IPS-18c (cell line): ENCODE measurements around the gene SINHCAF.

ENCODE experiments used
- H3K4me3 ChIP-seq: 2 replicates; pipeline ENCODE4 v1.7.0; 2013; ENCODE audit warnings: low read depth, mild to moderate bottlenecking, low read length, moderate library complexity; ENCODE audit not compliant: insufficient read depth
- H3K9me3 ChIP-seq: one replicate; pipeline ENCODE4 v1.6.1; 2013; ENCODE audit warnings: mild to moderate bottlenecking, low read length, moderate library complexity; ENCODE audit not compliant: control insufficient read depth, insufficient read depth

SINHCAF gene

DNA sequence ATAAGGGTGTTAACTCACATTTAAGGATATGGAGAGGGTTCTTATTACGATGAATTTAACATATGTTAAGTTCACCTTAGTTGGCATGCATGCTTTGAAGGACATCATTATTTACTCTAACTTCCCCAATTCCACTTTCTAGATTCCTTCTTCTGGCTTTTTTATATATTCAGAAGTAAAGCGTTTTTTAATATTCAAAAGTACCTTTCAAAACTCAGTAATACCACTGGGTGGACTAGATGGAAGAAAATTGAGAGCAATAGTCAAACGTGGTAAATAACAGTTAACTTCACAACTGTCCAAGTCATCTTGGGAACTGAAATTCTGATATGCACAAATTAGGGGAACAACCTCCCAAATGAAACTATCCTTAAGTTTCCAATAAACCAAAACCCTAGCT lies 9.1 kb downstream of the SINHCAF start:
- no peaks in the 10 kb centered on the region for H3K9me3 ChIP-seq
- no peak overlapping the region for H3K4me3 ChIP-seq

DNA sequence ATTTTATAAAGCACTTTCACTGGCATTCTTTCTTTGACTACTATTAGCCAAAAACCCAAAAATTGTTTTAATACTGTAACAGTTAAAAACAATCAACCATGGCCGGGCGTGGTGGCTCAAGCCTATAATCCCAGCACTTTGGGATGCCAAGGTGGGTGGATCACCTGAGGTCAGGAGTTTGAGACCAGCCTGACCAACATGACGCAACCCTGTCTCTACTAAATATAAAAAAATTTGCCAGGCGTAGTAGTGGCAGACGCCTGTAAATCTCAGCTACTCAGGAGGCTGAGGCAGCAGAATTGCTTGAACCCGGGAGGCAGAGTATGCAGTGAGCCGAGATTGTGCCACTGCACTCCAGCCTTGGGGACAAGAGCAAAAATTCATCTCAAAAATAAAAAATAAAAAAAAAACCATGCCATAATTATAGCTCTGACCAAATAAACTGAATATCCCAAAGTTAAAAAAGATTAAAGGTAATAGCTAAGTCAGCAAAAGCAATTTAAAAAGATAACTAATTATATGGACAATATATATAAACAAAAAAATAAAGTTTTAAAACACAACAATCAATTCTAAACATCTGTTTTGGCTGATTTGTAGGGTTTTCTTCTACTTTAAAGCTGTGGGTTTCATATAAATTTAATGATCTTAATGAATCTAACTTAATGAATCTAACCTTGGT lies 10.0 kb downstream of the SINHCAF start:
- no peak overlapping the region for H3K4me3 ChIP-seq

DNA sequence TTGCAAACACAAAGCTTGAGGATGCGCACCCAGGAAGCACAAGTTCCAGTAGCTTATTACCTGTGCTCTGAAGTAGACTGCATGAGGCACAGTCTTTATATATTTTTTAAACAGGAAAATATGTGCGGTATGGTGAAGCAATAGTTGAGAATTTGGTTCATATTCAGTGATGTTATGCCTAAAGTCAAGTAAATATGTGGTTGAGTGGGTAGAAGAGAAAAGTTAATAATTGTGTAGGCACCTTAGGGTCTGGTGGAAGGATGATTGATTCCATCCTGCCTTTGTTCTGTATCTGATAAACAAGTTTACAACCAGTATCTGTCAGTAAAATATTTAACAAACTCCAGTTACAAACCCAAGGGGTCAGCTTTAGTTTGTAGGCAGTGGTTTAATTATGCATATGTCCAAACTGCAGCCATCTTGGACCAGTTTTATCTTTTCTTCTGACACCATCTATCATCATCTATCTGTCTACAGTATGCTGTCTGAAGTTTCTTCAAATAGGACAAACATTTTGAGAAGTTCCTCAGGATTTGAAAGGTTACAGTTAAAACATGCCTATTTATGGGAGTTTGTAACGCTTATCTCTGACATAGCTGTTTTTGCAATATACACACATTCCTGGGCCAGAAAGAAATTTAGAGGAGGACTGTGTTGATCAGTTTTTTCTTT lies 10.8 kb downstream of the SINHCAF start:
- Histone ChIP-seq H3K4me3 (no peak overlapping the region), H3K9me3 (no peaks in the 10 kb centered on the region)

More for the DNA sequence above, 10.0 kb downstream of the SINHCAF start:
- no peaks in the 10 kb centered on the region for H3K9me3 ChIP-seq

DNA sequence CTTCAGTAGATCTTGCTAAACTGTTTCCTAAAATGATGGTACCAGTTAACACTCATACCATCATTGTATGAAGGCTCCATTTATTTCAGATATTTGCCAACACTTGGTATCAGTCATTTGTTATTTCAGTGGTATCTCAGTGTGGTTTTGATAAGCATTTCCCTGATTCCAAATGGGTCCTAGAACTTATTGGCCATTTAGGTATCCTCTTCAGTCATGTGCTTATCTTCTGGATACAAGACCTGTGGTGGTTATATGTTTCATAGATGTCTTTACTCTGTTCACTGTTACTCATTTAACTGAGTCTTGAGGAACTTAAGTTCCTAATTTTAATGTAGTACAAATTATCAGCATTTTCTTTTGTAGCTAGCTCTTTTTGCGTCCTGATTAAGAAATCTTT lies 13.5 kb downstream of the SINHCAF start:
- Histone ChIP-seq H3K9me3 (no peaks in the 10 kb centered on the region), H3K4me3 (no peak overlapping the region)

DNA sequence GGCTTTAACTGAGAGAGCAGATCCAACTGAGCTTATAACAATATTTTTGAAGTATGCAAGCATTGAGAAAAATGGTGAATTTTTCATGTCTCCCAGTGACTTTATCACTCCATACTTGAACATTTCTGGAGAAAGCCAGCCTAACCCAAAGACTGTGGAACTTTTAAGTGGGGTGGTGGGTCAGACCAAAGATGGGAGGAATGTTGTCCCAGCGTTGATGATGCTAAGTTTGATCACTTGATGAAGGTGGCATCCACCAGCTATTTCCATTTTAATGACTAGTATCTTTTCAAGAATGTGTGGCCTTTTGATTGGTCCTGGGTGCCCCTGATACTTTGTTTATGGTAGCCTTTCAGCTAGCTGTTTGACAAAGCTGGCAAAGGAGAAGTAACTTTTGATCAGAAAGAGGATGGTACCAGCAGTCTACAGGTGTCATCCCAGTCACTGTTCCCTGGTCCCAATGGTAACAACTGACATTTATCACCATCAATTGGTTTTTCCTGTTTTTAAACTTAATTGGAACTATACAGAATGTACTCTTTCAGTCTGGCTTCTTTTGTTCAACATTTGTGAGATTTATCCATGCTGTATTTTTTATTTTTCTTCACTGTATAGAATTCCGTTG lies 14.2 kb downstream of the SINHCAF start:
- Histone ChIP-seq H3K4me3 (no peak overlapping the region), H3K9me3 (no peaks in the 10 kb centered on the region)

DNA sequence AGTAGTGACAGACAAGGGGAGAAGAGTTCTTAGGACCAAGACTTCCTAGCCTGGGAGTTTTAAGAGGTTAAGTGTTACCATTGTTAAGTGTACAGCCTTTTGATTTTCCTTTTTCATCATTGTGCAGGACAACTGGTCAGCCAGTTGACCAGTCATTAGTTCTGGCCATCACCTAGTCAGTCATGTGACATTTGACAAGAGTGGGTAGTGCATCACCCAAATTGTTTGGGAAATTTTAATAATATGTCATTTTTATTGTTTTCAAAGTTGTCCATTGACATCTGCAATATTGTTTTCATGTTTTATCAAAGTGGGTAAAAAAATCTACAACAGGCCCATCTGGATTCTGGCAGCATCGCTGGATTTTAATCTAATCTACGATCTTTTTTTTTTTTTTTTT lies 15.5 kb downstream of the SINHCAF start:
- Histone ChIP-seq H3K4me3 (no peak overlapping the region), H3K9me3 (no peaks in the 10 kb centered on the region)

DNA sequence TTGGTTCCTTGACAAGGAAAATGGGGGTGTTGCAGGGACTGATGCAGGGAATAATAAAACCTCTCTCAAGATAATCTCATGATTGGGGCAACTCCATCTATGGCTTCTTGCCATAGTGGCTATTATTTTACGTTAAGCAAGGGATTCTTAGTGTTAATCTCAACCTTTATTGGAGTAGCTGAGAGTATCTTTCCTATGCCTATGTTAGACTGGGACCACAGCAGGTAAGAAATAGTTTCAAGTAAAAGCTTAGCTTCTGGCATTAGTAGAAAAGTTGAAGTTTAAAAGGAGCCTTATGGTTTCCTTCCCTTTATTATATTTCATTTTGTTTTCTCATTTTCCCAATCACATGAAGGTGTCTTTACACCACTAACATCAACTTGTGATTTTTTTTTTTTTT lies 16.7 kb downstream of the SINHCAF start:
- H3K9me3 ChIP-seq = no peaks in the 10 kb centered on the region
- H3K4me3 ChIP-seq = no peak overlapping the region

DNA sequence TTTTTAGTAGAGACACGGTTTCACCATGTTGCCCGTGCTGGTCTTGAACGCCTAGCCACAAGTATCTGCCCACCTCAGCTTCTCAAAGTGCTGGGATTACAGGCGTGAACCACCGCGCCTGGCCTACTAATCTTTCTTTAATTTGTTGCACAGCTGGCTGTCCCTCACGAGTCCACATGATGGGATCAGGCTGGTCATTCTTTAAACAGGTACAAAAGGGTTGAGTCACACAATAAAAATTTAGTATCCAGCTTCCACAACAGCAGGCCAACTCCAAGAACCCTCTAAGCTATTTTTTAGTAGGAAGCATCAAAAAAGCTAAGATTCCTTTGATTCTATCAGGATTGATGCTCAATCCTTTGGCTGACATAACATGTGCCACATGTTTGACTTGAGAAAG lies 17.8 kb downstream of the SINHCAF start:
- no peak overlapping the region for H3K4me3 ChIP-seq

DNA sequence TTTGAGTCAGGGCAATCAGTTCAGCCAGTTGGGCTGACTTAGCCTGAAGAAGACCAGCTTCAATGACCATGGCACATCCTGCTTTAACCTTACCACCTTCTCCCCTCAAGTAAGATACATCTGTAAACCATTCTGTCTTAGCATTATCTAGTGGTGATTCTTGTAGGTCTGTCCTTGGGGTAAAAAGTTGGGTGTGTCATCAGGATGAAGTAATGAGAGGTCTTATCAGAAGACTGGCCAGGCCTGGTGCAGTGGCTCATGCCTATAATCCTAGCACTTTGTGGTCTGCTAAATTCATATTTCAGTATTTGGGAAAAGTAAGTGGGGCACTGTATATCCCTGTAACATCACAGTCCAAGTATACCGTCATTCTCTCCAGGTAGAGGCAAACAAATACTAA lies 19.1 kb downstream of the SINHCAF start:
- no peaks in the 10 kb centered on the region for H3K9me3 ChIP-seq

More for the DNA sequence above, 17.8 kb downstream of the SINHCAF start:
- H3K9me3 ChIP-seq = no peaks in the 10 kb centered on the region

DNA sequence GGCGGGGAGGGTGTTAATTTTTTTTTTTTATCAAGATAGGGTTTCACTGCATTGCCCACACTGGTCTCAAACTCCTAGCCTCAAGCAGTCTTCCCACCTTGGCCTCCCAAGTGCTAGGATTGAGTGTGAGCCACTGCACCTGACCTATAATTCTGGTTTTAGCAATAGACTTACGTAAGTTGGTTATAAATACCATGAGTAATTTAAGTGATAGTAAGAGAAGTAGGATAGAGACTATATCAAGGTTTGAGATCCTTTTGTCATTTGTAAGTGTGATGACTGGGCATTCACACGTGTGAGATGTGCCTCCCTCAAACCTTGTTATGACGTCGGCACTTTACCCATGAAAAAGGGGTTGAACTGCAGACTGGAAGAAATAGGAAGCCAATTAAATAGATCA lies 22.5 kb downstream of the SINHCAF start:
- Histone ChIP-seq H3K9me3 (no peaks in the 10 kb centered on the region), H3K4me3 (no peak overlapping the region)

More for the DNA sequence above, 19.1 kb downstream of the SINHCAF start:
- H3K4me3 ChIP-seq = no peak overlapping the region

DNA sequence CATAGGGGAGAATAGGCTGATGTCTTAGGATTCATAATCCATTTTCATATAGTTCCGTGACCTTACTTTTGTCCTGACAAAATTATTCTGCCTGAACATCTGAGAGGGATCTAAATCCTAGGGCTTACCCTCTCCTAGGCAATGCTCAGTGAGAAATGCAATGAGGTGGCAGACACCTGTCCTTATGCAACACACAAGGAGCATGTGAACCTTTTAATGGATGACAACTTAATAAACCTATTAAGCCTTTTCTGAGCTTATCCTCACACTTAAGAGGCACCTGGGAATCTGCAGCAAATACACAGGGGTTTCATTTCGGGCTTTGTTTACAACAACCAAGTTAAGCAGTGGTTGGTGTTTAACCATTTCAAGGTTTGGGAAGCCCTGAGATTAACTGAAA lies 24.6 kb downstream of the SINHCAF start:
- Histone ChIP-seq H3K4me3 (no peak overlapping the region), H3K9me3 (no peaks in the 10 kb centered on the region)

DNA sequence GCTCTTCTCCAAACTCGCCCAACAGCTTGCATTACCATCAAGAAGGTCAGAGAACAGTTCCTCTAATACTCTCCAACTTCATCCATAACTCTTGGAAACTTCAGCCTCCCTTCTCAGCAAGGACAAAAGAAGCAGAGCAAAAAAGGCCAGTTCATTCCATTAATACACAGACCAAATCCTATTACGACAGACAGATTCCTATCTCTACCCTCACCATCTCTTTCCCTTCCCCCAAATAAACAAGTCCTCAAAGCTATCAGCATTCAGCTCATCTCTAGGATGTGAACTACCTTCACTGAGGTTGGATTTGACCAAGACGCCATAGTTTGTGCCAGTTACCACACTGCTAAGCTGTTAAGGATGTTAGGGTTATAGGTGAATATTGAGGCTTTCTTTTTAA lies 25.2 kb downstream of the SINHCAF start:
- no peak overlapping the region for H3K4me3 ChIP-seq

DNA sequence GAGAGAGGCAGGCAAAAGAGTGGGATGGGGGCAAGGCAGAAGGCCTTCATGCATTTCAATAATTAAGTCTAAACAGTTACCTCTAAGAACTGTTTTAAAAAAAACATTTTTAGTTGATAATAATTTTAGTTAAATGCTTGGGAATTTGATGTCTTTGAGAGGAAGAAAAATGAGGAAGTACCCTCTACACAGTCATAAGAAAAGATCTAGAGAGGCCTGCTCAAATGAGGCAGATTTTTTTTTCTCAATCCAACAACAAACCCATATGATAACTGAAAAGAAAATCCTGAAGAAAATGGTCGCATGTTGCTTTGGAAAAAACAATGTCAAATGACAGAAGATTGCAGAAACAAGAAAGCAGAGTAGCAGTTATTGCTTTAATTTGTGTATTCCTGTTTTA lies 25.6 kb downstream of the SINHCAF start:
- Histone ChIP-seq H3K4me3 (no peak overlapping the region), H3K9me3 (no peaks in the 10 kb centered on the region)

More for the DNA sequence above, 25.2 kb downstream of the SINHCAF start:
- no peaks in the 10 kb centered on the region for H3K9me3 ChIP-seq

DNA sequence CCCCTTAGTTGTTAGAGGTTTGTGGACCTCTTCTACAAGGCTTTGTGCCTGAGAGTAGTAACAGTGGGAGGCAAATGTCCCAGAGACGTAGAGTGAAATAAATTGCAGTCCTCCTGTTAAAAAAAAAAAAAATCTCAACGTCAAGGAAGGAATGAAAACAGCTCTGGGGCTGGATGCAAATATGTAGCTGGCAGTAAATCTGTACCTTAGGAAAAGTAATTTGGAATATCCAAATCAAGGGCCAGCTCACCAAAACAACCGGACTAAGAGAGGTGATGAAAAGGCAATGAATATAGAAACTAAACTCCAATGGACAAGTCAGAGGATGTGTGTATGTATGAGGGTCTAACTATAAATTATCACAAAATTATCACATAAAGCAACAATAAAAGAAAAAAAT lies 27.0 kb downstream of the SINHCAF start:
- Histone ChIP-seq H3K4me3 (no peak overlapping the region), H3K9me3 (no peaks in the 10 kb centered on the region)

DNA sequence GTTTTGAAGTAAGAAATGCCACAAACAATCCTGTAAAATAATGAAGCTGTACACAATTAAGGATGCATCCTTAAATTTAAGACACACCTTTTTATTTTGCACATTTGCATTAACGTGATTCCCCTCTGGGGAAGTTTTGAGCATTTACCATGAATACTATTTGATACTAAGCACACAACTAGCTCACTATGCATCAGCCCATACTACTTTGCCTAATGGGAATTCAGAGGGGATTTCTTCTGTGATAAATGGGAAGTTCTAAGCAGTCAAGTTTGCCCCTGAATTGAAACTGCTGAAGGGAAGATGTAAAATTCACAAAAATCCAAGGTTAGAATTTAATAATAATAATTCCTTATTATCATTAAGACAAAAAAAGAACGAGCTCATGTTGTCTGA lies 27.4 kb downstream of the SINHCAF start:
- Histone ChIP-seq H3K9me3 (no peaks in the 10 kb centered on the region), H3K4me3 (no peak overlapping the region)

DNA sequence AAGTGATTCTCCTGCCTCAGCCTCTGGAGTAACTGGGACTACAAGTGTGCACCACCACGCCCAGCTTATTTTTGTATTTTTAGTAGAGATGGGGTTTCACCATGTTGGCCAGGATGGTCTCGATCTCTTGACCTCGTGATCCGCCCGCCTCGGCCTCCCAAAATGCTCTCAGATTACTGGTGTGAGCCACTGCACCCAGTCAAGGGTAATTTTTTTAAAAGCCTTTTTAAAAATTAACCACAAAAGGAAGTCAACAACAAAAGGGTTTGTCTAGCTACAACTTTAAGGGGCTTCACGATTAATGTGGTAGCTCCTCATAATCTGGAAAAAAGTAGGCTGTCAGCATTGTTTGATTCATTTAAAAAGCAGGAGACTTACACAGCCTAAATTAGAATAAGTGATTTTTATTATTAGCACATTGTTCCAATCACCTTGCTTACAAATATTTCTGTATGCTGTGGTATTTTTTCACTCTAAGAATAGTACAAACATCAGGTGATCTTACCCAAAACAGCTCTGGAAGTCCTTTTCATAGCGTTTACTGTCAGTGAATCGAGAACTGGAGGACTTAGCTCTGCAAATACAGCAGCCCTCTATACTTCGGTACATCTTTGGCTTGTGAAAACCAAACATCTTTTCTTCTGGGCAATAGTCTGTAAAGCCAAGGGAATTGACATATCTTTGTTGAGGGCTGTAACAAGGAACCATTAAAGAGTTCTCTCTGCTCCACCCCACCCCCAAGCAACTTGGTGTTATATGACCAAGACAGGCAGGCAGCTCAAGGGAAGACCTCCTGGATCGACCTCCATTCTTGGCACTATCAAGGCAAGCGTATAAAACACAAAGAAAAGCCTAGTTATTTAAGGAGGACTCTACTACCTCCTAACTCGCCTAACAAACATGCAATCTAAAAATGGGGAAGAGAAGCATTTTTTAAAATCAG lies 28.1 kb downstream of the SINHCAF start:
- Histone ChIP-seq H3K9me3 (no peaks in the 10 kb centered on the region), H3K4me3 (no peak overlapping the region)

DNA sequence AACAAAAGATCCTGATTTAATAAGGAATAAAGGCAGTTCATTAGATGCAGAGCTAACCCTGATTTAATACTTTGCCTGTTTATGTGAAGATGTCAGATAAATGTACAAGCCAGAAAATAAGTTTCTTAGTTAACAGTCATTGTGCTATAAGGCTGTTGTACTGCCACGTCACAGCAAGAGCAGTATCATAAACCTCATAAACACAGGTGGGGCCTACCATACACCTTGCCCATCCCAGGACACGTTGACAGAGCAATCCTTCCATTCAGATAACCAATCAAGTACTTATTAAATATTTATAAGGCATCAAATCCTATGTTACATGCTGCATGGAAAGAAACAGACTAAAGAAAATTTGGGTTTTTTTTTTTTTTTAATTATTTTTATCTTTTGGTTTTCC lies 36.5 kb downstream of the SINHCAF start:
- H3K4me3 ChIP-seq = no peak overlapping the region
- no peaks in the 10 kb centered on the region for H3K9me3 ChIP-seq
